Stimulated activated CD8-positive, alpha-beta memory T cell treated with anti-CD3 and anti-CD28 coated beads, Interleukin-7, amount 100 ng/mL, for 48 hours (primary cell): ENCODE measurements around the gene P2RX2.

Experiments used
- DNase-seq, 2 donors: peaks; one replicate each; pipeline ENCODE4 v3.0.0-alpha.2; 2020; ENCODE audit warnings: low read depth in 1 of 2; ENCODE audit errors: extremely low read depth in 1 of 2

Gene P2RX2

GRCh38 chr12:132617822-132618682 is 524 bp upstream of the P2RX2 start:
- DNase-seq, result no peak

GRCh38 chr12:132619071-132619385 is 452 bp downstream of the P2RX2 start:
- no peak for DNase-seq

GRCh38 chr12:132619386-132620112 is 973 bp downstream of the P2RX2 start:
- DNase-seq, result no peak

GRCh38 chr12:132620113-132620898 is 1.7 kb downstream of the P2RX2 start:
- DNase-seq, result no peak

GRCh38 chr12:132620899-132621656 is 2.5 kb downstream of the P2RX2 start:
- DNase-seq, result no peak

GRCh38 chr12:132621657-132622435 is 3.3 kb downstream of the P2RX2 start:
- no peak for DNase-seq

GRCh38 chr12:132622437-132623071 is 4.0 kb downstream of the P2RX2 start:
- no peak for DNase-seq

- DNase-seq, result no peak
These were observed 4.7 kb downstream of the P2RX2 start for GRCh38 chr12:132623072-132623869.

GRCh38 chr12:132624186-132624855 is 5.7 kb downstream of the P2RX2 start:
- no peak for DNase-seq

- no peak for DNase-seq
These were observed 6.5 kb downstream of the P2RX2 start for GRCh38 chr12:132624910-132625630.

GRCh38 chr12:132625731-132626430 is 7.3 kb downstream of the P2RX2 start:
- DNase-seq, result no peak

- DNase-seq, result no peak
These were observed 10.8 kb downstream of the P2RX2 start for GRCh38 chr12:132629330-132629729.

GRCh38 chr12:132630672-132631071 is 12.1 kb downstream of the P2RX2 start:
- DNase-seq, result no peak

- DNase-seq, result no peak
These were observed 13.1 kb downstream of the P2RX2 start for GRCh38 chr12:132631666-132632065.

GRCh38 chr12:132632521-132633228 is 14.1 kb downstream of the P2RX2 start:
- DNase-seq, result no peak

GRCh38 chr12:132633398-132633797 is 14.8 kb downstream of the P2RX2 start:
- no peak for DNase-seq
